ENCODE results near the gene ATP6V0A1. TPM values are rescaled to one million over a fixed set of nuclear protein-coding genes. Genes with fewer than 3 reads are reported as not detected.

ATP6V0A1 gene
- total RNA-seq, 1 experiment from 2014 or later = 53.4 TPM

DNA sequence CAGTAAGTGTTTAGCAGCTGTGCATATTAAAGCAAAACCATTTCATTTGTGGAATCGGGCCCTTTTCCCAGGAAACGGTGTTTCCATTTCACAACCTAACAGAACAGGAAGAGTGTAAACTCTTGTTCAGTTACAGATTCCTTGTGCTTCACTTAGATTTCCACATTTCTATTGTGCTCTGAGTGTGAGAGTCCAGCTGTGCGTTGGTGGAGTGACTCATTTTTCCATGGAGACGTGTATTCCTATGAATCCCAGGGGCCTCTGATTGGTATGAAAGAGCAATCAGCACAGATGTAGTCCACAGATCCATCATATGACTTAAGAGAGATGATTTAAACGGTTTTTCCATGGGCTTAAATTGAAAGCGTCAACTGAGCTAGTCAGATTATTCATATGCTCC lies 22.3 kb upstream of the ATP6V0A1 start:
- Histone ChIP-seq H3K27me3 (ENCODE audit: control insufficient read depth, insufficient read depth, low read length) (no peaks in the 10 kb centered on the region), H3K27ac (ENCODE audit: low read length) (no peak overlapping the region), H3K9me3 (ENCODE audit: control insufficient read depth, insufficient read depth, low read depth, low read length) (no peaks in the 10 kb centered on the region), H3K4me3 (ENCODE audit: low read depth in 2 of 2, low read length in 2 of 2) (no peak overlapping the region), H3K36me3 (ENCODE audit: control insufficient read depth, insufficient read depth, low read length) (no peaks in the 10 kb centered on the region), H3K4me1 (ENCODE audit: control insufficient read depth, insufficient read depth, low read length) (no peaks in the 10 kb centered on the region)
- intact Hi-C loops (cut with micrococcal nuclease; ENCODE audit: unreplicated experiment) (no loop called here), in situ Hi-C loops (cut with HindIII; ENCODE audit: low pct_unique_long_range_greater_than_20kb, low sequenced_read_pairs) (no loop called here)
- no TSS peak for BruUV-seq (replicated peaks)
- ChIA-PET CTCF (no interaction called here), POLR2A (no interaction called here)
- no peak for TF ChIP-seq SIN3A (IDR thresholded peaks at IDR 0.05; ENCODE audit: borderline replicate concordance, insufficient read depth, low read depth, low read length)
- TF ChIP-seq, protein P1, sequence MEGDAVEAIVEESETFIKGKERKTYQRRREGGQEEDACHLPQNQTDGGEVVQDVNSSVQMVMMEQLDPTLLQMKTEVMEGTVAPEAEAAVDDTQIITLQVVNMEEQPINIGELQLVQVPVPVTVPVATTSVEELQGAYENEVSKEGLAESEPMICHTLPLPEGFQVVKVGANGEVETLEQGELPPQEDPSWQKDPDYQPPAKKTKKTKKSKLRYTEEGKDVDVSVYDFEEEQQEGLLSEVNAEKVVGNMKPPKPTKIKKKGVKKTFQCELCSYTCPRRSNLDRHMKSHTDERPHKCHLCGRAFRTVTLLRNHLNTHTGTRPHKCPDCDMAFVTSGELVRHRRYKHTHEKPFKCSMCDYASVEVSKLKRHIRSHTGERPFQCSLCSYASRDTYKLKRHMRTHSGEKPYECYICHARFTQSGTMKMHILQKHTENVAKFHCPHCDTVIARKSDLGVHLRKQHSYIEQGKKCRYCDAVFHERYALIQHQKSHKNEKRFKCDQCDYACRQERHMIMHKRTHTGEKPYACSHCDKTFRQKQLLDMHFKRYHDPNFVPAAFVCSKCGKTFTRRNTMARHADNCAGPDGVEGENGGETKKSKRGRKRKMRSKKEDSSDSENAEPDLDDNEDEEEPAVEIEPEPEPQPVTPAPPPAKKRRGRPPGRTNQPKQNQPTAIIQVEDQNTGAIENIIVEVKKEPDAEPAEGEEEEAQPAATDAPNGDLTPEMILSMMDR (IDR thresholded peaks at IDR 0.05) = no peak
- TF ChIP-seq, protein P2, sequence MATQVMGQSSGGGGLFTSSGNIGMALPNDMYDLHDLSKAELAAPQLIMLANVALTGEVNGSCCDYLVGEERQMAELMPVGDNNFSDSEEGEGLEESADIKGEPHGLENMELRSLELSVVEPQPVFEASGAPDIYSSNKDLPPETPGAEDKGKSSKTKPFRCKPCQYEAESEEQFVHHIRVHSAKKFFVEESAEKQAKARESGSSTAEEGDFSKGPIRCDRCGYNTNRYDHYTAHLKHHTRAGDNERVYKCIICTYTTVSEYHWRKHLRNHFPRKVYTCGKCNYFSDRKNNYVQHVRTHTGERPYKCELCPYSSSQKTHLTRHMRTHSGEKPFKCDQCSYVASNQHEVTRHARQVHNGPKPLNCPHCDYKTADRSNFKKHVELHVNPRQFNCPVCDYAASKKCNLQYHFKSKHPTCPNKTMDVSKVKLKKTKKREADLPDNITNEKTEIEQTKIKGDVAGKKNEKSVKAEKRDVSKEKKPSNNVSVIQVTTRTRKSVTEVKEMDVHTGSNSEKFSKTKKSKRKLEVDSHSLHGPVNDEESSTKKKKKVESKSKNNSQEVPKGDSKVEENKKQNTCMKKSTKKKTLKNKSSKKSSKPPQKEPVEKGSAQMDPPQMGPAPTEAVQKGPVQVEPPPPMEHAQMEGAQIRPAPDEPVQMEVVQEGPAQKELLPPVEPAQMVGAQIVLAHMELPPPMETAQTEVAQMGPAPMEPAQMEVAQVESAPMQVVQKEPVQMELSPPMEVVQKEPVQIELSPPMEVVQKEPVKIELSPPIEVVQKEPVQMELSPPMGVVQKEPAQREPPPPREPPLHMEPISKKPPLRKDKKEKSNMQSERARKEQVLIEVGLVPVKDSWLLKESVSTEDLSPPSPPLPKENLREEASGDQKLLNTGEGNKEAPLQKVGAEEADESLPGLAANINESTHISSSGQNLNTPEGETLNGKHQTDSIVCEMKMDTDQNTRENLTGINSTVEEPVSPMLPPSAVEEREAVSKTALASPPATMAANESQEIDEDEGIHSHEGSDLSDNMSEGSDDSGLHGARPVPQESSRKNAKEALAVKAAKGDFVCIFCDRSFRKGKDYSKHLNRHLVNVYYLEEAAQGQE (IDR thresholded peaks at IDR 0.05; ENCODE audit: insufficient read depth in 1 of 2, low read depth in 2 of 2, low read length in 1 of 2) = no peak
- no peak for TF ChIP-seq POLR2AphosphoS5 (IDR thresholded peaks at IDR 0.05; ENCODE audit: low read depth, low read length)
- TF ChIP-seq TCF7L2 (IDR thresholded peaks at IDR 0.05; ENCODE audit: low read depth, low read length) = no peak
- DNase-seq (ENCODE audit: low read depth, low spot score) = no peak
- ATAC-seq = no peak

DNA sequence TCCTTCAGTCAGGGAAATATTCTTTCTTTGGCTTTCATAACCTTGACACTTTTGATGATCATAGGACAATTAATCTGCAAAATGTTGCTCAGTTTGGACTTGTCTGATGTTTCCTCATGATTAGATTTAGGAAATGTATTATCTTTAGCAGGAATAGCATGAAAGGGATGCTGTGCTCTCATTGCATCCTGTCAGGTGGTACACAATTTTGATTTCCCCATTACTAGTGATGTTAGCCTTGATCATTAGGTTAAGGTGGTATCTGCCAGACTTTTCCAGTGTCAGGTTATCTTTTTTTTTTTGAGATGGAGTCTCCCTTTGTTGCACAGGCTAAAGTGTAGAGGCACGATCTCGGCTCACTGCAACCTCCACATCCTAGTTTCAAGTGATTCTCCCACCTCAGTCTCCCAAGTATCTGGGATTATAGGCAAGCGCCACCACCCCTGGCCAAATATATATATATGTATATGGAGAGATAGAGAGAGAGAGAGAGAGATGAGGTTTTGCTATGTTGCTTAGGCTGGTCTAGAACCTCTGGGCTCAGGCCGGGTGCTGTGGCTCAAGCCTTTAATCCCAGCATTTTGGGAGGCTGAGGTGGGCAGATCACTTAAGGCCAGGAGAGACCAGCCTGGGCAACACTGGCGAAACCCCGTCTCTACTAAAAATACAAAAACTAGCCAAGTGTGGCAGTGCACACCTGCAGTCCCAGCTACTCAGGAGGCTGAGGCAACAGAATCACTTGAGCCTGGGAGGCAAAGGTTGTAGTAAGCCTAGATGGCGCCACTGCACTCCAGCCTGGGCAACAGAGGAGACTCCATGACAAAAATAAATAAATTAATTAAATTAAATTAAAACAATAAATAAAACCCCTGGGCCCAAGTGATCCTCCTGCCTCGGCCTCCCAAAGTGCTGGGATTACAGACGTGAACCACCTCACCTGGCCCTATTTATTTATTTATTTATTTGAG lies 19.8 kb upstream of the ATP6V0A1 start:
- TF ChIP-seq POLR2AphosphoS5 (IDR thresholded peaks at IDR 0.05; ENCODE audit: low read depth, low read length) = no peak
- TF ChIP-seq, protein P1 (IDR thresholded peaks at IDR 0.05) = peak; percentile 57
- no peak for ATAC-seq

More for the DNA sequence above, 19.8 kb upstream of the ATP6V0A1 start:
- no peak overlapping the region for H3K4me3 ChIP-seq (ENCODE audit: low read depth in 2 of 2, low read length in 2 of 2)
- ChIA-PET CTCF (no interaction called here), POLR2A (no interaction called here)
- no TSS peak for BruUV-seq (replicated peaks)
- in situ Hi-C loops (cut with HindIII; ENCODE audit: low pct_unique_long_range_greater_than_20kb, low sequenced_read_pairs) (no loop called here), intact Hi-C loops (cut with micrococcal nuclease; ENCODE audit: unreplicated experiment) (no loop called here)
- H3K4me1 ChIP-seq (ENCODE audit: control insufficient read depth, insufficient read depth, low read length) = no peaks in the 10 kb centered on the region
- H3K36me3 ChIP-seq (ENCODE audit: control insufficient read depth, insufficient read depth, low read length) = no peaks in the 10 kb centered on the region
- no peaks in the 10 kb centered on the region for H3K27me3 ChIP-seq (ENCODE audit: control insufficient read depth, insufficient read depth, low read length)
- no peaks in the 10 kb centered on the region for H3K9me3 ChIP-seq (ENCODE audit: control insufficient read depth, insufficient read depth, low read depth, low read length)
- no peak overlapping the region for H3K27ac ChIP-seq (ENCODE audit: low read length)
- DNase-seq (ENCODE audit: low read depth, low spot score) = no peak

All from Panc1 (cell line).